Sigmoid colon (tissue), 3 donors: ENCODE results near the gene AMH.

ENCODE experiments used
- CTCF ChIP-seq, 4 experiments: fragments of 450-650 bp in 3 of 4; fragments of 200-600 bp in 1 of 4; IDR thresholded peaks; one replicate each; pipeline ENCODE4 v1.5.1; 2016 to 2019; ENCODE audit warnings: antibody characterized with exemption in 4 of 4, mild to moderate bottlenecking in 3 of 4, moderate library complexity in 2 of 4
- POLR2A ChIP-seq, 2 donors: fragments of 450-650 bp; IDR thresholded peaks; one replicate each; pipeline ENCODE4 v1.6.1; 2016; ENCODE audit warnings: antibody characterized with exemption in 2 of 2, mild to moderate bottlenecking in 2 of 2, moderate library complexity in 2 of 2

- TF ChIP-seq CTCF (IDR thresholded peaks at IDR 0.05), result no peak
- TF ChIP-seq POLR2A (IDR thresholded peaks at IDR 0.05), result no peak
Measured at GRCh38 chr19:2217591-2217990, 31.5 kb upstream of the AMH start.
